Measurements from ENCODE around the gene SMIM41. TPM values are rescaled to one million over a fixed set of nuclear protein-coding genes. Genes with fewer than 3 reads are reported as not detected.

SMIM41 gene
- total and polyA plus RNA-seq, 10 of the 15 experiments (the other 5 are each of a cell fraction or from before 2014, with no cell fraction given): not detected

DNA sequence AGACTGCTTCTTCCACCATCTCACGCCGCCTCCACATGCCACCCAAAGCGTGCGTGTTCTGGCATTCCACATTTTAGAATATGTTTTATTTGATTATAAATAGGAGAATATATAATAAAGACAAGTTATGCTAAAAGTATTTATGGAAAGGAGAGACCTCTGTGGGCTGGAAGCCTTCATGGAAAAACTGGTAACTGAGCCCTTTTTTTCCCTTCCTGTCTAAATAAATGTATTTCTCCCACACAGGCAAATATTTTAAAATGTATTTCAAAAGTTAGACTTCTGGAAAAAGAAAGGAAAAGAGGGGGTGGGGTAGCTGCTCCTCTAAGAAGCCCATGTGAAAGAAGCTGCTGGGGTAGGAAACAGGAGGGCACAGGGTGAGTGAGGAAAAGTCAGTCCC, 44.3 kb upstream of the SMIM41 start:
- RAD21 ChIA-PET (ENCODE audit: unreplicated experiment): interaction anchor here (4.0 kb wide), 1 partner anchor 10 kb away, joined by 15 read pairs; no protein-coding TSS in a partner anchor
- Histone ChIP-seq H3K4me1 (ENCODE audit: control insufficient read depth, insufficient read depth, low read length) (peaks cover 17% of the 10 kb centered on the region), H2AFZ (ENCODE audit: control insufficient read depth, low read depth, low read length) (no peak overlapping the region), H3K9me3 (replicated peaks; ENCODE audit: control insufficient read depth, insufficient read depth, low read length) (no peaks in the 10 kb centered on the region), H3K4me3 (no peak overlapping the region), H3K4me2 (ENCODE audit: control insufficient read depth, insufficient read depth) (no peak overlapping the region), H3K27ac (ENCODE audit: control insufficient read depth, insufficient read depth) (no peak overlapping the region), H4K20me1 (ENCODE audit: control insufficient read depth, insufficient read depth) (no peaks in the 10 kb centered on the region), H3K79me2 (ENCODE audit: control insufficient read depth, insufficient read depth, low read length) (no peaks in the 10 kb centered on the region), H3K9ac (ENCODE audit: control insufficient read depth, insufficient read depth, low read length) (no peak overlapping the region), H3K36me3 (ENCODE audit: control insufficient read depth in 2 of 2, insufficient read depth in 2 of 2, low read length in 1 of 2) (no peaks in the 10 kb centered on the region), H3K27me3 (replicated peaks in 1 of 2; ENCODE audit: control insufficient read depth in 2 of 2, insufficient read depth in 2 of 2, low read length in 1 of 2) (no peaks in the 10 kb centered on the region; a peak in 1 of 4 replicates)
- CTCF ChIA-PET: interaction anchor here (1.0 to 5.9 kb wide), 6 partner anchors 9 to 82 kb away, joined by 3 to 33 read pairs (median 4); no protein-coding TSS in a partner anchor
- in situ Hi-C loops (cut with MboI): no loop called here
- BruUV-seq (replicated peaks): no TSS peak
- 73% methylated on average over 4 of the region's 4 CpGs for WGBS (ENCODE audit: insufficient coverage, insufficient replicate concordance, low lambda C conversion rate, missing lambda C conversion rate)
- no peak for TF ChIP-seq RBBP5 (conservative IDR thresholded peaks at IDR 0.05)
- no peak for TF ChIP-seq MYB (IDR thresholded peaks at IDR 0.05; ENCODE audit: borderline replicate concordance, low read depth, low read length)
- TF ChIP-seq, protein P1, sequence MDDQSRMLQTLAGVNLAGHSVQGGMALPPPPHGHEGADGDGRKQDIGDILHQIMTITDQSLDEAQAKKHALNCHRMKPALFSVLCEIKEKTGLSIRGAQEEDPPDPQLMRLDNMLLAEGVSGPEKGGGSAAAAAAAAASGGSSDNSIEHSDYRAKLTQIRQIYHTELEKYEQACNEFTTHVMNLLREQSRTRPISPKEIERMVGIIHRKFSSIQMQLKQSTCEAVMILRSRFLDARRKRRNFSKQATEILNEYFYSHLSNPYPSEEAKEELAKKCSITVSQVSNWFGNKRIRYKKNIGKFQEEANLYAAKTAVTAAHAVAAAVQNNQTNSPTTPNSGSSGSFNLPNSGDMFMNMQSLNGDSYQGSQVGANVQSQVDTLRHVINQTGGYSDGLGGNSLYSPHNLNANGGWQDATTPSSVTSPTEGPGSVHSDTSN (IDR thresholded peaks at IDR 0.05; ENCODE audit: insufficient replicate concordance, low read depth, low read length): no peak
- TF ChIP-seq, protein P2, sequence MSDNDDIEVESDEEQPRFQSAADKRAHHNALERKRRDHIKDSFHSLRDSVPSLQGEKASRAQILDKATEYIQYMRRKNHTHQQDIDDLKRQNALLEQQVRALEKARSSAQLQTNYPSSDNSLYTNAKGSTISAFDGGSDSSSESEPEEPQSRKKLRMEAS (IDR thresholded peaks at IDR 0.05; ENCODE audit: low read depth, low read length): no peak
- TF ChIP-seq MXI1 (IDR thresholded peaks at IDR 0.05; ENCODE audit: low read depth, low read length): no peak
- TF ChIP-seq, protein P3, sequence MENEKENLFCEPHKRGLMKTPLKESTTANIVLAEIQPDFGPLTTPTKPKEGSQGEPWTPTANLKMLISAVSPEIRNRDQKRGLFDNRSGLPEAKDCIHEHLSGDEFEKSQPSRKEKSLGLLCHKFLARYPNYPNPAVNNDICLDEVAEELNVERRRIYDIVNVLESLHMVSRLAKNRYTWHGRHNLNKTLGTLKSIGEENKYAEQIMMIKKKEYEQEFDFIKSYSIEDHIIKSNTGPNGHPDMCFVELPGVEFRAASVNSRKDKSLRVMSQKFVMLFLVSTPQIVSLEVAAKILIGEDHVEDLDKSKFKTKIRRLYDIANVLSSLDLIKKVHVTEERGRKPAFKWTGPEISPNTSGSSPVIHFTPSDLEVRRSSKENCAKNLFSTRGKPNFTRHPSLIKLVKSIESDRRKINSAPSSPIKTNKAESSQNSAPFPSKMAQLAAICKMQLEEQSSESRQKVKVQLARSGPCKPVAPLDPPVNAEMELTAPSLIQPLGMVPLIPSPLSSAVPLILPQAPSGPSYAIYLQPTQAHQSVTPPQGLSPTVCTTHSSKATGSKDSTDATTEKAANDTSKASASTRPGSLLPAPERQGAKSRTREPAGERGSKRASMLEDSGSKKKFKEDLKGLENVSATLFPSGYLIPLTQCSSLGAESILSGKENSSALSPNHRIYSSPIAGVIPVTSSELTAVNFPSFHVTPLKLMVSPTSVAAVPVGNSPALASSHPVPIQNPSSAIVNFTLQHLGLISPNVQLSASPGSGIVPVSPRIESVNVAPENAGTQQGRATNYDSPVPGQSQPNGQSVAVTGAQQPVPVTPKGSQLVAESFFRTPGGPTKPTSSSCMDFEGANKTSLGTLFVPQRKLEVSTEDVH (IDR thresholded peaks at IDR 0.05; ENCODE audit: low read depth, partially characterized antibody): no peak
- DNase-seq (ENCODE audit: low read depth, low spot score) (no peak), ATAC-seq (no peak), FAIRE-seq (no peak)
- intact Hi-C loops (cut with micrococcal nuclease; ENCODE audit: unreplicated experiment): no loop called here
- SMC1A ChIA-PET (ENCODE audit: uncharacterized antibody, unreplicated experiment): interaction anchor here (1.1 to 13.7 kb wide), 2 partner anchors 9 to 51 kb away, joined by 3 to 322 read pairs; no protein-coding TSS in a partner anchor
- POLR2A ChIA-PET: interaction anchor here (6.0 kb wide), 1 partner anchor 16 kb away, joined by 24 read pairs; the partner anchor contains the start of gene NR4A1
